Mesenchymal stem cell (in vitro differentiated cells and primary cell): ENCODE measurements around the gene PTPRU.

Experiments used
- DNase-seq: peaks from one replicate; pipeline ENCODE4 v3.0.0-alpha.2; 2013
- H2AFZ ChIP-seq: one replicate; pipeline ENCODE4 v1.6.1; 2013; ENCODE audit warnings: low read depth, mild to moderate bottlenecking, control low read depth, inconsistent platforms, low read length, moderate library complexity
- H2AK5ac ChIP-seq: 2 replicates; pipeline ENCODE4 v1.6.1; 2013; ENCODE audit warnings: low read length, moderate library complexity, mild to moderate bottlenecking, inconsistent platforms; ENCODE audit not compliant: severe bottlenecking
- H2BK120ac ChIP-seq: one replicate; pipeline ENCODE4 v1.6.1; 2013; ENCODE audit warnings: low read depth, mild to moderate bottlenecking, inconsistent platforms, low read length, moderate library complexity
- H2BK12ac ChIP-seq, 2 experiments: one replicate each; pipeline ENCODE4 v1.6.1; 2013; ENCODE audit warnings: inconsistent platforms in 2 of 2, low read length in 2 of 2, mild to moderate bottlenecking in 2 of 2, moderate library complexity in 2 of 2, control low read depth in 1 of 2
- H2BK15ac ChIP-seq: one replicate; pipeline ENCODE4 v1.6.1; 2013; ENCODE audit warnings: mild to moderate bottlenecking, low read depth, inconsistent platforms; ENCODE audit not compliant: poor library complexity, severe bottlenecking
- H2BK5ac ChIP-seq: 2 replicates; pipeline ENCODE4 v1.6.1; 2013; ENCODE audit warnings: low read depth, mild to moderate bottlenecking, low read length, control low read depth, inconsistent platforms; ENCODE audit not compliant: poor library complexity, severe bottlenecking
- H3K14ac ChIP-seq, 2 experiments: one replicate each; pipeline ENCODE4 v1.6.1; 2013; ENCODE audit warnings: inconsistent platforms in 2 of 2, low read length in 2 of 2, control low read depth in 1 of 2, mild to moderate bottlenecking in 1 of 2, moderate library complexity in 1 of 2
- H3K18ac ChIP-seq, 2 experiments: one replicate each; pipeline ENCODE4 v1.6.1; 2013; ENCODE audit warnings: inconsistent platforms in 2 of 2, low read length in 2 of 2, control low read depth in 1 of 2, low read depth in 1 of 2, mild to moderate bottlenecking in 1 of 2
- H3K23ac ChIP-seq, 2 experiments: one replicate each; pipeline ENCODE4 v1.6.1; 2013; ENCODE audit warnings: inconsistent platforms in 2 of 2, low read length in 2 of 2, mild to moderate bottlenecking in 2 of 2, moderate library complexity in 2 of 2, control low read depth in 1 of 2
- H3K27ac ChIP-seq: 2 replicates; pipeline ENCODE4 v1.5.1; 2013; ENCODE audit warnings: mild to moderate bottlenecking, moderate library complexity, low read length, control low read depth, inconsistent platforms; ENCODE audit not compliant: poor library complexity, severe bottlenecking
- H3K27me3 ChIP-seq, 2 experiments: 2 replicates each; pipeline versions ENCODE4 v1.6.1 to v1.7.0; 2013; ENCODE audit warnings: low read length in 2 of 2, mild to moderate bottlenecking in 2 of 2, moderate library complexity in 2 of 2, control low read depth in 1 of 2, inconsistent platforms in 1 of 2; ENCODE audit not compliant: control insufficient read depth in 1 of 2, insufficient read depth in 1 of 2
- H3K36me3 ChIP-seq, 2 experiments: 2 replicates each; pipeline versions ENCODE4 v1.6.1 to v1.7.0; 2013; ENCODE audit warnings: low read length in 2 of 2, control low read depth in 1 of 2, inconsistent platforms in 1 of 2, low read depth in 1 of 2, mild to moderate bottlenecking in 1 of 2; ENCODE audit not compliant: insufficient read depth in 2 of 2, control insufficient read depth in 1 of 2
- H3K4ac ChIP-seq, 2 experiments: one replicate each; pipeline ENCODE4 v1.6.1; 2013; ENCODE audit warnings: inconsistent platforms in 2 of 2, low read length in 2 of 2, mild to moderate bottlenecking in 2 of 2, moderate library complexity in 2 of 2, control low read depth in 1 of 2, low read depth in 1 of 2
- H3K4me1 ChIP-seq: 2 replicates; pipeline ENCODE4 v1.6.1; 2013; ENCODE audit warnings: low read depth, low read length, control low read depth; ENCODE audit not compliant: control insufficient read depth, insufficient read depth
- H3K4me2 ChIP-seq: 2 replicates; pipeline ENCODE4 v1.6.1; 2013; ENCODE audit warnings: low read length, mild to moderate bottlenecking, inconsistent platforms; ENCODE audit not compliant: poor library complexity, severe bottlenecking
- H3K4me3 ChIP-seq, 2 experiments: 2 replicates each; pipeline versions ENCODE4 v1.5.1 to v1.7.0; 2013; ENCODE audit warnings: low read length in 2 of 2, mild to moderate bottlenecking in 2 of 2, control low read depth in 1 of 2, low read depth in 1 of 2; ENCODE audit not compliant: insufficient read depth in 1 of 2
- H3K79me1 ChIP-seq: replicated peaks from 2 replicates; pipeline ENCODE4 v1.6.1; 2013; ENCODE audit warnings: mild to moderate bottlenecking, control low read depth, low read length, inconsistent platforms; ENCODE audit not compliant: poor library complexity, severe bottlenecking
- H3K9ac ChIP-seq: 2 replicates; pipeline ENCODE4 v1.7.0; 2013; ENCODE audit warnings: mild to moderate bottlenecking, low read length, moderate library complexity
- H3K9me3 ChIP-seq: 2 replicates; pipeline ENCODE4 v1.7.0; 2013; ENCODE audit warnings: mild to moderate bottlenecking, low read length; ENCODE audit not compliant: control insufficient read depth
- H4K8ac ChIP-seq: one replicate; pipeline ENCODE4 v1.6.1; 2013; ENCODE audit warnings: inconsistent platforms, mild to moderate bottlenecking, low read length, moderate library complexity
- H4K91ac ChIP-seq: one replicate; pipeline ENCODE4 v1.6.1; 2013; ENCODE audit warnings: mild to moderate bottlenecking, low read length, inconsistent platforms
- WGBS: methylation state at CpG from one replicate; pipeline ENCODE4 v1.1.7; 2013; ENCODE audit warnings: mixed read lengths; 5-methylcytosine and 5-hydroxymethylcytosine counted together

PTPRU gene

GRCh38 chr1:29303201-29304024, 67.1 kb downstream of the PTPRU start:
- Histone ChIP-seq H3K4me1 (no peaks in the 10 kb centered on the region), H3K4ac (no peak overlapping the region), H3K23ac (no peak overlapping the region), H2BK15ac (no peak overlapping the region), H3K14ac (no peak overlapping the region), H2AK5ac (no peak overlapping the region), H3K36me3 (peaks cover 33 to 64% of the 10 kb centered on the region in 2 experiments), H2AFZ (no peak overlapping the region), H3K27me3 (no peaks in the 10 kb centered on the region), H4K91ac (no peak overlapping the region), H4K8ac (no peak overlapping the region), H3K79me1 (no peaks in the 10 kb centered on the region), H2BK120ac (no peak overlapping the region), H2BK5ac (no peak overlapping the region), H3K4me3 (no peak overlapping the region), H3K9me3 (no peaks in the 10 kb centered on the region), H3K9ac (no peak overlapping the region), H3K18ac (no peak overlapping the region), H3K4me2 (no peak overlapping the region), H3K27ac (no peak overlapping the region), H2BK12ac (no peak overlapping the region)
- no peak for DNase-seq
- WGBS: 90% methylated on average over 24 of the region's 28 CpGs

- H2AFZ ChIP-seq: no peak overlapping the region
- no peak overlapping the region for H2BK15ac ChIP-seq
- no peak for DNase-seq
- no peak overlapping the region for H3K4me2 ChIP-seq
- peaks cover 31 to 58% of the 10 kb centered on the region in 2 experiments for H3K36me3 ChIP-seq
- H3K18ac ChIP-seq: no peak overlapping the region
- H3K23ac ChIP-seq: no peak overlapping the region
- no peaks in the 10 kb centered on the region for H3K27me3 ChIP-seq
- H3K27ac ChIP-seq: no peak overlapping the region
- no peaks in the 10 kb centered on the region for H3K9me3 ChIP-seq
- H2BK12ac ChIP-seq: no peak overlapping the region
- H2BK5ac ChIP-seq: no peak overlapping the region
- H3K4me1 ChIP-seq: no peaks in the 10 kb centered on the region
- no peak overlapping the region for H2AK5ac ChIP-seq
- H3K14ac ChIP-seq: no peak overlapping the region
- H2BK120ac ChIP-seq: no peak overlapping the region
- no peak overlapping the region for H3K9ac ChIP-seq
- no peaks in the 10 kb centered on the region for H3K79me1 ChIP-seq
- no peak overlapping the region for H3K4ac ChIP-seq
- WGBS: 73% methylated on average over 8 of the region's 8 CpGs
- H3K4me3 ChIP-seq: no peak overlapping the region
- H4K8ac ChIP-seq: no peak overlapping the region
- no peak overlapping the region for H4K91ac ChIP-seq
These were observed 67.8 kb downstream of the PTPRU start for GRCh38 chr1:29304025-29304684.

- Histone ChIP-seq H3K36me3 (peaks cover 35 to 49% of the 10 kb centered on the region in 2 experiments), H3K79me1 (no peaks in the 10 kb centered on the region), H2AK5ac (no peak overlapping the region), H3K9ac (no peak overlapping the region), H3K4me2 (no peak overlapping the region), H2BK5ac (no peak overlapping the region), H3K27me3 (no peaks in the 10 kb centered on the region), H3K18ac (no peak overlapping the region), H3K4ac (no peak overlapping the region), H2BK12ac (no peak overlapping the region), H2AFZ (no peak overlapping the region), H2BK15ac (no peak overlapping the region), H4K91ac (no peak overlapping the region), H3K9me3 (no peaks in the 10 kb centered on the region), H4K8ac (no peak overlapping the region), H3K4me3 (no peak overlapping the region), H3K14ac (no peak overlapping the region), H3K4me1 (no peaks in the 10 kb centered on the region), H3K23ac (no peak overlapping the region), H2BK120ac (no peak overlapping the region), H3K27ac (no peak overlapping the region)
- DNase-seq: no peak
- WGBS: 81% methylated on average over 7 of the region's 7 CpGs
These were observed 69.6 kb downstream of the PTPRU start for GRCh38 chr1:29305943-29306342.

GRCh38 chr1:29306471-29307140, 70.3 kb downstream of the PTPRU start:
- Histone ChIP-seq H3K14ac (no peak overlapping the region), H3K18ac (no peak overlapping the region), H2BK12ac (no peak overlapping the region), H3K9ac (no peak overlapping the region), H2AK5ac (no peak overlapping the region), H4K8ac (no peak overlapping the region), H3K4me3 (no peak overlapping the region), H2AFZ (no peak overlapping the region), H3K9me3 (no peaks in the 10 kb centered on the region), H2BK5ac (no peak overlapping the region), H3K4me1 (no peaks in the 10 kb centered on the region), H3K4ac (no peak overlapping the region), H3K36me3 (peaks cover 41 to 52% of the 10 kb centered on the region in 2 experiments), H4K91ac (peak overlapping the region; percentile 41), H2BK120ac (no peak overlapping the region), H2BK15ac (no peak overlapping the region), H3K23ac (no peak overlapping the region), H3K27me3 (no peaks in the 10 kb centered on the region), H3K79me1 (no peaks in the 10 kb centered on the region), H3K4me2 (no peak overlapping the region), H3K27ac (no peak overlapping the region)
- WGBS: 88% methylated on average over 9 of the region's 10 CpGs
- no peak for DNase-seq
